Esophagus squamous epithelium (tissue), 4 donors: ENCODE results near the gene SNTB2.

Source experiments
- POLR2A ChIP-seq, 4 donors: fragments of 450-650 bp; IDR thresholded peaks; one replicate each; pipeline ENCODE4 v1.6.1; 2017; ENCODE audit warnings: antibody characterized with exemption in 4 of 4, mild to moderate bottlenecking in 4 of 4, moderate library complexity in 3 of 4
- TF ChIP-seq, protein P1 (sequence below), 6 experiments: fragments of 450-650 bp in 4 of 6; fragments of 200-600 bp in 2 of 6; sonication (generic) in 2 of 6; IDR thresholded peaks; one replicate each; pipeline ENCODE4 v1.5.1; 2016 to 2019; ENCODE audit warnings: antibody characterized with exemption in 6 of 6, mild to moderate bottlenecking in 4 of 6, moderate library complexity in 4 of 6

DNA sequence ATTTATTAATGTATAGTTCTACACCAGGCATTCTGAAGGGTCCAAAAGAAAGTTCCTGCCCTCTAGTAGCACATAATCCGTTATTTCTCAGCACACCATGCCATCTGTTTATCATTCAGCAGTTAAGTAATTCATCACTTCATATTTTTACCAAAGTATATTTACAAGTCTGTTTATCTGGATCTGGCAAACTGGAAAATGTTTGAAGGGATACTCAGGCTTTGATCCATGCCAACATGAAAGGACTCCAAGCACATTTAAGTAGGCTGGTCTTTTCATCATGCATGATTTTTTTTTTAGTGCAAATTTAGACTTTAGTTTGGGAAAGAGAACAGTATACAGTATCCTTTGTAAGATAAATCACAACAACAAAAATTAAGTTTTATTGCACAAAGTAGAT lies 120.1 kb downstream of the SNTB2 start:
- TF ChIP-seq, protein P1, sequence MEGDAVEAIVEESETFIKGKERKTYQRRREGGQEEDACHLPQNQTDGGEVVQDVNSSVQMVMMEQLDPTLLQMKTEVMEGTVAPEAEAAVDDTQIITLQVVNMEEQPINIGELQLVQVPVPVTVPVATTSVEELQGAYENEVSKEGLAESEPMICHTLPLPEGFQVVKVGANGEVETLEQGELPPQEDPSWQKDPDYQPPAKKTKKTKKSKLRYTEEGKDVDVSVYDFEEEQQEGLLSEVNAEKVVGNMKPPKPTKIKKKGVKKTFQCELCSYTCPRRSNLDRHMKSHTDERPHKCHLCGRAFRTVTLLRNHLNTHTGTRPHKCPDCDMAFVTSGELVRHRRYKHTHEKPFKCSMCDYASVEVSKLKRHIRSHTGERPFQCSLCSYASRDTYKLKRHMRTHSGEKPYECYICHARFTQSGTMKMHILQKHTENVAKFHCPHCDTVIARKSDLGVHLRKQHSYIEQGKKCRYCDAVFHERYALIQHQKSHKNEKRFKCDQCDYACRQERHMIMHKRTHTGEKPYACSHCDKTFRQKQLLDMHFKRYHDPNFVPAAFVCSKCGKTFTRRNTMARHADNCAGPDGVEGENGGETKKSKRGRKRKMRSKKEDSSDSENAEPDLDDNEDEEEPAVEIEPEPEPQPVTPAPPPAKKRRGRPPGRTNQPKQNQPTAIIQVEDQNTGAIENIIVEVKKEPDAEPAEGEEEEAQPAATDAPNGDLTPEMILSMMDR (IDR thresholded peaks at IDR 0.05), result no peak
- no peak for TF ChIP-seq POLR2A (IDR thresholded peaks at IDR 0.05)
